GM21526 (cell line): ENCODE measurements around the gene REPS1.
"Not testable (repeated sequence)": the region's sequence is repeated elsewhere in the genome, so short reads cannot be mapped to it uniquely, and the experiment has no call there.

Experiments used
- ATAC-seq: cut with Tn5 transposase; IDR thresholded peaks from one replicate; pipeline ENCODE4 v1.9.1; 2021; ENCODE audit warnings: moderate library complexity; ENCODE audit not compliant: unreplicated experiment, low FRiP score

Gene REPS1

DNA sequence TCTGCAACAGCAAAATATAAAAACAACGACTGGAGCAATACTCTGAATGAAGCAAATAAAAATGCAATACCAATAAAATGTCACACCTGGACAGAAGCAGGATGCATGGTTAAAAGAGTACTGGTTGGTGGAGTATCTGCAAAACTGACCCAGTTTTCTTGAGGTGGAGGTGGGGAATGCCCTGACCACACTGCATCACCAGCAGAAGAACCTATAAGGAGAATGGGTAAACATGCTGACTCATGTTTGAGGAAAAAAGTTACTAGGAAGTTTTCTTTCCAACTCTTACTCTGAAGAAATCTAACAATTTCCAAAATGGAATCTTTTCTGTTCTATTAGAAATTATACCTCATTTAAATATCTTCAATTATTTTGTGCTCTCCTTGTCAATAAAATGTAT is 43.6 kb downstream of the REPS1 start:
- ATAC-seq, result no peak

- ATAC-seq, result no peak
Measured at GRCh38 chr6:138943089-138943625, 44.9 kb downstream of the REPS1 start.

- ATAC-seq, result not testable (repeated sequence)
Measured at GRCh38 chr6:138936873-138937272, 51.2 kb downstream of the REPS1 start.

GRCh38 chr6:138931660-138932059 is 56.4 kb downstream of the REPS1 start:
- no peak for ATAC-seq

GRCh38 chr6:138926579-138926978 is 61.5 kb downstream of the REPS1 start:
- ATAC-seq, result no peak

DNA sequence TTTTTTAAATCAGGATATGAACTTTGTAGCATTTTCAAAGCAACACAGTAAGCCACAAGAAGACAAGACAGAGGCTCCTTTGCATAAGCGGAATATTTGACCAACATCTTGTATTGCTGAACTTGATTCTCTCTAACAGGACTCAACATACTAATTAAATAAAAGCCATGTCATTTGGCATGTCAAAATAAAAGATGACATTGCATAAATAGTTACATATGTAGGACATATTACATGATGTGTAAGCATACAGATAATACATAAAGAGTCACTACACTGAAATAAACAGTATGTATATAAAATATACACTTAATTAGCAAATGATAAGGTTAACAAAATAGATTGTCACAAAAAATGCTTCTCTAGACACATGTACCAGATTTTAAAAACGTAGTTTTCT is 62.2 kb downstream of the REPS1 start:
- no peak for ATAC-seq

DNA sequence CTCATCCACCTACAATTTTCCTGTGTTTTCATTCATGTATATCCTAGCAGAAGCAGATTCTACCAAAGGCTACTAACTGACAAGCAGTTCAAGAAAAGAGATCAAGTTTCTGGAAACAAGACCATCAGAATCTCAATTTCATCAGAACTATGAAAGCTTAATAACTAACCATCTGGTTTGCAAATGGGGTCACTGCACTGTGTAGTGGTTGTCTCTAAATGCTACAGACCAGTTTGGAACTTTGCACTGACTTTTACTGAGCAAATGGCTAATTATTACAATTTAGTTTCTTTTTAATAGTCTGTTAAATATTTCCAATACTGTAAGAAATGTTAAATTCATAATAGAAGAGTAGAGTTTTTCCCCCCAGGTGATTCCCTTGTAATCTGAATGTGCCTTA is 64.5 kb downstream of the REPS1 start:
- ATAC-seq, result no peak

DNA sequence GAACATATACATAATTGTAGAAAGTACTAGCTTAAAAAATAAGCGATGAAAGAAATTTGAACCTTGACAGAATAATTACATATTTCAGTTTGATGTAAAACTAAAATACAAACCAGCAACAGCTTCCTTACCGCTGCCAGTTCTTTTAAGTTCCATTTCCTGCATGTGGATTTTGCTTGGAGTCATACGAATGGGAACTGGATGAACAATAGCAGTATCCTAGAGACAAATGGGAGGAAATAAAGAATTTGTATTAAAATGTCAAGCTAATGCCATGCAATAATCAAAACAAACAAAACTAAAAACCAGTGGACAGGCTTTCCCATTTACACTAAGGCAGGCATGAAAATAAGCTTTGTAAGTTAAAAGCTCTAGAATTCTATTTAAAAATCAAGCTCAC is 67.1 kb downstream of the REPS1 start:
- ATAC-seq, result no peak

DNA sequence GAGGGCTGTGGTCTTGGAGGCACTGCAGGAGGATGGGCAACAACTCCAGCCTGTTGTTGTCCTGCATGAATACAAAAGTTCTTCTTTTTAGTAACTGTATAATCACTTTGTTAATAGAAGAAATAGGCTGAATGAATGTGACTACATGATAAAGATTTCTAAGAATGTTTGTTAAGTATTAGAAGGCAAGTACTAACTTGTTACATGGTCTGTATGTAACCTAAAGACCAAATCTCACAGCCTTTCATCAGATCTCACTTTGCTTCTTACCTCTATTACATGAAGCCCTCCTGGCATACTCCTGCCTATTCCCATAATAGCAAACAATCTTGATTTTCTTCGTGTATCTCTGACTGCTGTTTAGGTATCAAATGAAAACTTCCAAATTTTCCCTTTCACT is 73.4 kb downstream of the REPS1 start:
- no peak for ATAC-seq

- no peak for ATAC-seq
Measured at GRCh38 chr6:138912308-138912707, 75.7 kb downstream of the REPS1 start.

DNA sequence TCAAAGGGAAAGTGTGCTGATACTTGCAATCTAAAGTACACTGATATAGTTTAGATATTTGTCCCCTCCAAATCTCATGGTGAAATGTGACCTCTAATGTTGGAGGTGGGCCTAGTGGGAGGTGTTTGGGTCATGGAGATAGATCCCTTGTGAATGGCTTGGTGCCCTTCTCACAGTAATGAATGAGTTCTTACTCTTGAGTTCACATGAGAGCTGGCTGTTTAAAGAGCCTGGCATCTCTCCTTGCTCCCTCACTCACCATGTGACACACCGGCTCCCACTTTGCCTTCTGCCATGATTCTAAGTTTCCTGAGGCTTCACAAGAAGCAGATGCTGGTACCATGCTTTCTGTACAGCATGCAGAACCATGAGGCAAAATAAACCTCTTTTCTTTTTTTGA is 78.1 kb downstream of the REPS1 start:
- ATAC-seq, result no peak

DNA sequence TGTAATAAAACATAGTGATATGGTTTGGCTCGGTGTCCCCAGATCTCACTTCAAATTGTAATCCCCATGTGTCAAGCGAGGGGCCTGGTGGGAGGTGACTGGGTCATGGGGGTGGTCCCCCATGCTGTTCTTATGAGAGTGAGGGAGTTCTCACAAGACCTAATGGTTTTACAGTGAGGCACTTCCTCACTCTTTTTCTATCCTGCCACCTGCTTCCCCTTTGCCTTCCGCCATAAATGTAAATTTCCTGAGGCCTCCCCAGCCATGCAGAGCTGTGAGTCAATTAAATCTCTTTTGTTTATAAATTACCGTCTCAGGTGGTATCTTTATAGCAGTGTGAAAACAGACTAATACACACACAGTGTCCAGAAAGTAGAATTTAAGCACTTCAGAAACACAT is 78.5 kb downstream of the REPS1 start:
- no peak for ATAC-seq

DNA sequence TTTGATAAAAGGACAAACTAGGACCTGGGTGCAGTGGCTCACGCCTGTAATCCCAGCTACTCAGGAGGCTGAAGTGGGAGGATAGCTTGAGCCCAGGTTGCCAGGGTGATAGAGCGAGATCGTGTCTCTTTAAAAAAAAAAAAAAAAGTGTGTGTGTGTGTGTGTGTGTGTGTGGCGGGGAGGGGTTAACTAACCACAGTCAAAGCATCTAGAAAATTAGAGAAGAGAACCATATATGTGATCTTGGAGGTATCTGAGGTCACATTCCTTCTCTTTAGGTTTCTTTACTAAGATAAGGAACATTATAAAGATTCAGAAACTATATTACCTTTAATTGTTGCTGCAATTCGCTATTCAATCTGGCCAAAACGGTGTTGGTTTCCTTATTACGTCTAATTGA is 80.9 kb downstream of the REPS1 start:
- no peak for ATAC-seq

- ATAC-seq, result no peak
Measured at GRCh38 chr6:138897031-138897430, 91.0 kb downstream of the REPS1 start.

- ATAC-seq, result no peak
Measured at GRCh38 chr6:138896104-138896756, 91.8 kb downstream of the REPS1 start.

DNA sequence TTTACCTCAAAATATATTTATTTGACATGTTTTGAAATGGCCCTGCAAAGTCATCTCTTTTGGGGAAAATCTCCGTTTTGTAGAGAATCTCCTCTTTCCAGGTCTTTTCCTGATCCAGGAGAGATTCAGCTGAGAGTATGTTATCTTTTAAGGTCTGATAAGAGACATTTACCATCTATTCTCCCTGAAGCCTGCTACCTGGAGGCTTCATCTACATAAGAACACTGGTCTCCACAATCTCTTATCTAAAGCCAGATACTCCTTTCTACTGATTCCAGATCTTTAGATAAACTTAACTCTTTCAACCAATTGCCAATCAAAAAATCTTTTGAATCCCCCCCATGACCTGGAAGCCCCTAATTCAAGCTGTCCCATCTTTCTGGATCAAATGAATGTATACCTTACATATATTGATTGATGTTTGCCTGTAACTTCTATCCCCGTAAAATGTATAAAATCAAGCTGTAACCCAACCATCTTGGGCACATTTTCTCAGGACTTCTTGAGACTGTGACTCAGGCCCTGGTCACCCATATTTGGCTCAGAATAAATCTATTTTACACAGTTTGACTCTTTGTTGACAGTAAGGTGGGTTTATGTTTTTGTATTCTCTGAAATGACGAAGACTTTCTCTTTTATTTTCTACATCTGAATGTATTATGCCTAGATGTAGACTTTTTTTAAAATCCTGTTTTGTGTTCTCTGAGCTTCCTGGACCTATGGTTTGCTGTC is 96.6 kb downstream of the REPS1 start:
- no peak for ATAC-seq

- no peak for ATAC-seq
Measured at GRCh38 chr6:138885156-138885819, 102.8 kb downstream of the REPS1 start.

DNA sequence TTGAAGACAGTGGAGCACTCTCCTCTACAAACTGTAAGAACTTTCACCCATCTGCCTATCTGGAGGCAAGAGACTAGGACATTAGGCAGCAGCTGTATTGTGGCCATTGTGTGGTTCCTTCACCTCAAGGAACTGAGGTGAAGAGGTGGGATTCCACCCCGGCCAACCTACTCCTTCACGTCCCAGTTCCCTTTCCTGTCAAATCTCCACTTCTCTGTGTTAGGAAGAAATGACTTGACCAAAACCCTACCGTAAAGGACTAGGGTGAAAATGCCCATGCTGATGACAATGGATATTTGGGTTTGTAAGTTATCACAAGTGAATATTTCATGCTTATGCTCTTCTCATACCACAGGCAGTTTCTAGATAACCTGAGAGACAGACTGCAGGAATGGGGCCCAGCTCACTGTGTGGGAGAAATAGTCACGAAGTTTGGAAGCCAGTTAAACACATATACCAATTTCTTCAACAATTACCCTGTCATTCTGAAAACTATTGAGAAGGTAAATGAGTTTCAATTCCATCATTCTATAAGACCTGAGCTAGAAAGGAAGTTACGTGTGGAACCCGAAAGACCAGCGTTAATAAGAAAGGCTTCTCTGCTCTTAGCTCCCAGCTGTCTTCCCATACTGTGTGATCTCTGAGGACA is 105.6 kb downstream of the REPS1 start:
- peak; percentile 62 for ATAC-seq

GRCh38 chr6:138873191-138873590 is 114.9 kb downstream of the REPS1 start:
- no peak for ATAC-seq

- no peak for ATAC-seq
Measured at GRCh38 chr6:138869398-138869797, 118.7 kb downstream of the REPS1 start.

DNA sequence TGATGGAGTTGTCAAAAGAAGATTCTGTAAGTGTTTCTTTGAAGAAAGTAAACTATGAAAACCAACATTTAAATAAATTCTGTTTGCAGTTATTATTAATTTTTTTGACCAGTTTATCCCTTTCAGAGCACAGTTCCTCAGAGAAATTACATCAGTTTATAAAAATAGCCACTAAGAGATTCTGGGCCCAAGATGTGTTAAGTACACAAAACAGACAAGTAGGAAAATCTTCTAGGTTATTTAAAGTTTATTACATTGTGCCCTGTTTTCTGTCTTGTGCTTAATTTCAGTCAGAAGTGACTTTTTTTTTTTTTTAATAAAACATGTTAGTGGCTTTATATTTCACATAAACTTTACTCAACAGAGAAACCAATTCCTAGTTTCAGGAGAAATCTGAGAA is 119.9 kb downstream of the REPS1 start:
- ATAC-seq, result no peak
